ENCODE measurements around the gene STYXL2. TPM values are rescaled to one million over a fixed set of nuclear protein-coding genes. Genes with fewer than 3 reads are reported as not detected.

The STYXL2 gene
- total and polyA plus RNA-seq, 2 experiments from 2014 or later: 0.17 to 0.40 TPM

DNA sequence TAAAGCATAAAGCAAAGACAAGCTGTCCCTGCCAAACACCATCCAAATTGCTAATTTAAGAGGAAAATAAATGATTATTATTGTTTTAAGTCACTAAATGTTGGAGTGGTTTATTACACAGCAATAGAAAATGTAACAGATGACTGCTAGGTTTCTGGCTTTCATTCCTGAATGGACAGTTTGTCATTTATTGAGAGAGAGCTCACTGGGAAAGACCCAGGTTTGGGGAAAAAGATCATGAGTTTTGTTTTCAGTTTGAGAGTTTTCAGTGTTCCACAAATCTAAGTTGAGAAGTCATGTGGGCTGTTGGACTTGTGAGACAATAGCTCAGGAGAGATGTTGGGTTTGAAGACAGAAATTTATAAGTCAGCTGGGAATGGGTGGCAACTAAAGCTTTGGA is 9.1 kb upstream of the STYXL2 start:
- Histone ChIP-seq H3K4me2 (no peak overlapping the region), H3K36me3 (ENCODE audit: insufficient read depth) (no peaks in the 10 kb centered on the region), H3K27me3 (ENCODE audit: insufficient read depth) (no peaks in the 10 kb centered on the region), H3K9me2 (ENCODE audit: insufficient read depth) (peaks cover 2% of the 10 kb centered on the region; the same call in 1 of the 2 replicates), H3K27ac (ENCODE audit: low read depth) (no peak overlapping the region), H3F3A (replicated peaks; ENCODE audit: low read depth) (no peaks in the 10 kb centered on the region), H3K4me1 (ENCODE audit: insufficient read depth) (no peaks in the 10 kb centered on the region), H3K4me3 (no peak overlapping the region), H4K20me1 (replicated peaks; ENCODE audit: insufficient read depth) (no peaks in the 10 kb centered on the region), H2AFZ (no peak overlapping the region), H3K79me2 (replicated peaks; ENCODE audit: insufficient read depth) (no peaks in the 10 kb centered on the region)
- no peak for ATAC-seq
- Mint-ChIP-seq H3K9me3 (no peaks in the 10 kb centered on the region), H3K27ac (no peak overlapping the region), H3K36me3 (ENCODE audit: low read depth) (no peaks in the 10 kb centered on the region), H3K27me3 (ENCODE audit: insufficient read depth, low read depth, poor library complexity) (no peaks in the 10 kb centered on the region), H3K4me3 (no peak overlapping the region), H3K4me1 (peaks cover 2% of the 10 kb centered on the region; the same call in 1 of the 3 replicates)
- TF ChIP-seq POLR2AphosphoS5 (IDR thresholded peaks at IDR 0.05; ENCODE audit: low read depth) (no peak), ZNF114 (CRISPR knock-in tag; IDR thresholded peaks at IDR 0.05) (no peak), EZH2 (IDR thresholded peaks at IDR 0.05; ENCODE audit: low read depth, unreplicated experiment) (no peak), ZNF331 (CRISPR knock-in tag; IDR thresholded peaks at IDR 0.05; ENCODE audit: low read depth) (no peak), EZH2phosphoT487 (IDR thresholded peaks at IDR 0.05; ENCODE audit: unreplicated experiment) (no peak), JUNB (IDR thresholded peaks at IDR 0.05; ENCODE audit: unreplicated experiment) (no peak), CREB1 (CRISPR knock-in tag; IDR thresholded peaks at IDR 0.05; ENCODE audit: low read depth) (no peak), STAT1 (IDR thresholded peaks at IDR 0.05; ENCODE audit: unreplicated experiment) (no peak), NANOG (IDR thresholded peaks at IDR 0.05; ENCODE audit: borderline replicate concordance) (no peak)
- TF ChIP-seq, protein P1, sequence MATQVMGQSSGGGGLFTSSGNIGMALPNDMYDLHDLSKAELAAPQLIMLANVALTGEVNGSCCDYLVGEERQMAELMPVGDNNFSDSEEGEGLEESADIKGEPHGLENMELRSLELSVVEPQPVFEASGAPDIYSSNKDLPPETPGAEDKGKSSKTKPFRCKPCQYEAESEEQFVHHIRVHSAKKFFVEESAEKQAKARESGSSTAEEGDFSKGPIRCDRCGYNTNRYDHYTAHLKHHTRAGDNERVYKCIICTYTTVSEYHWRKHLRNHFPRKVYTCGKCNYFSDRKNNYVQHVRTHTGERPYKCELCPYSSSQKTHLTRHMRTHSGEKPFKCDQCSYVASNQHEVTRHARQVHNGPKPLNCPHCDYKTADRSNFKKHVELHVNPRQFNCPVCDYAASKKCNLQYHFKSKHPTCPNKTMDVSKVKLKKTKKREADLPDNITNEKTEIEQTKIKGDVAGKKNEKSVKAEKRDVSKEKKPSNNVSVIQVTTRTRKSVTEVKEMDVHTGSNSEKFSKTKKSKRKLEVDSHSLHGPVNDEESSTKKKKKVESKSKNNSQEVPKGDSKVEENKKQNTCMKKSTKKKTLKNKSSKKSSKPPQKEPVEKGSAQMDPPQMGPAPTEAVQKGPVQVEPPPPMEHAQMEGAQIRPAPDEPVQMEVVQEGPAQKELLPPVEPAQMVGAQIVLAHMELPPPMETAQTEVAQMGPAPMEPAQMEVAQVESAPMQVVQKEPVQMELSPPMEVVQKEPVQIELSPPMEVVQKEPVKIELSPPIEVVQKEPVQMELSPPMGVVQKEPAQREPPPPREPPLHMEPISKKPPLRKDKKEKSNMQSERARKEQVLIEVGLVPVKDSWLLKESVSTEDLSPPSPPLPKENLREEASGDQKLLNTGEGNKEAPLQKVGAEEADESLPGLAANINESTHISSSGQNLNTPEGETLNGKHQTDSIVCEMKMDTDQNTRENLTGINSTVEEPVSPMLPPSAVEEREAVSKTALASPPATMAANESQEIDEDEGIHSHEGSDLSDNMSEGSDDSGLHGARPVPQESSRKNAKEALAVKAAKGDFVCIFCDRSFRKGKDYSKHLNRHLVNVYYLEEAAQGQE (IDR thresholded peaks at IDR 0.05; ENCODE audit: unreplicated experiment): no peak
- TF ChIP-seq, protein P2, sequence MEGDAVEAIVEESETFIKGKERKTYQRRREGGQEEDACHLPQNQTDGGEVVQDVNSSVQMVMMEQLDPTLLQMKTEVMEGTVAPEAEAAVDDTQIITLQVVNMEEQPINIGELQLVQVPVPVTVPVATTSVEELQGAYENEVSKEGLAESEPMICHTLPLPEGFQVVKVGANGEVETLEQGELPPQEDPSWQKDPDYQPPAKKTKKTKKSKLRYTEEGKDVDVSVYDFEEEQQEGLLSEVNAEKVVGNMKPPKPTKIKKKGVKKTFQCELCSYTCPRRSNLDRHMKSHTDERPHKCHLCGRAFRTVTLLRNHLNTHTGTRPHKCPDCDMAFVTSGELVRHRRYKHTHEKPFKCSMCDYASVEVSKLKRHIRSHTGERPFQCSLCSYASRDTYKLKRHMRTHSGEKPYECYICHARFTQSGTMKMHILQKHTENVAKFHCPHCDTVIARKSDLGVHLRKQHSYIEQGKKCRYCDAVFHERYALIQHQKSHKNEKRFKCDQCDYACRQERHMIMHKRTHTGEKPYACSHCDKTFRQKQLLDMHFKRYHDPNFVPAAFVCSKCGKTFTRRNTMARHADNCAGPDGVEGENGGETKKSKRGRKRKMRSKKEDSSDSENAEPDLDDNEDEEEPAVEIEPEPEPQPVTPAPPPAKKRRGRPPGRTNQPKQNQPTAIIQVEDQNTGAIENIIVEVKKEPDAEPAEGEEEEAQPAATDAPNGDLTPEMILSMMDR (conservative IDR thresholded peaks at IDR 0.05; ENCODE audit: low read depth in 2 of 2): no peak
- TF ChIP-seq, protein P3, sequence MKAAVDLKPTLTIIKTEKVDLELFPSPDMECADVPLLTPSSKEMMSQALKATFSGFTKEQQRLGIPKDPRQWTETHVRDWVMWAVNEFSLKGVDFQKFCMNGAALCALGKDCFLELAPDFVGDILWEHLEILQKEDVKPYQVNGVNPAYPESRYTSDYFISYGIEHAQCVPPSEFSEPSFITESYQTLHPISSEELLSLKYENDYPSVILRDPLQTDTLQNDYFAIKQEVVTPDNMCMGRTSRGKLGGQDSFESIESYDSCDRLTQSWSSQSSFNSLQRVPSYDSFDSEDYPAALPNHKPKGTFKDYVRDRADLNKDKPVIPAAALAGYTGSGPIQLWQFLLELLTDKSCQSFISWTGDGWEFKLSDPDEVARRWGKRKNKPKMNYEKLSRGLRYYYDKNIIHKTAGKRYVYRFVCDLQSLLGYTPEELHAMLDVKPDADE (IDR thresholded peaks at IDR 0.05): no peak
- TF ChIP-seq, protein P4, sequence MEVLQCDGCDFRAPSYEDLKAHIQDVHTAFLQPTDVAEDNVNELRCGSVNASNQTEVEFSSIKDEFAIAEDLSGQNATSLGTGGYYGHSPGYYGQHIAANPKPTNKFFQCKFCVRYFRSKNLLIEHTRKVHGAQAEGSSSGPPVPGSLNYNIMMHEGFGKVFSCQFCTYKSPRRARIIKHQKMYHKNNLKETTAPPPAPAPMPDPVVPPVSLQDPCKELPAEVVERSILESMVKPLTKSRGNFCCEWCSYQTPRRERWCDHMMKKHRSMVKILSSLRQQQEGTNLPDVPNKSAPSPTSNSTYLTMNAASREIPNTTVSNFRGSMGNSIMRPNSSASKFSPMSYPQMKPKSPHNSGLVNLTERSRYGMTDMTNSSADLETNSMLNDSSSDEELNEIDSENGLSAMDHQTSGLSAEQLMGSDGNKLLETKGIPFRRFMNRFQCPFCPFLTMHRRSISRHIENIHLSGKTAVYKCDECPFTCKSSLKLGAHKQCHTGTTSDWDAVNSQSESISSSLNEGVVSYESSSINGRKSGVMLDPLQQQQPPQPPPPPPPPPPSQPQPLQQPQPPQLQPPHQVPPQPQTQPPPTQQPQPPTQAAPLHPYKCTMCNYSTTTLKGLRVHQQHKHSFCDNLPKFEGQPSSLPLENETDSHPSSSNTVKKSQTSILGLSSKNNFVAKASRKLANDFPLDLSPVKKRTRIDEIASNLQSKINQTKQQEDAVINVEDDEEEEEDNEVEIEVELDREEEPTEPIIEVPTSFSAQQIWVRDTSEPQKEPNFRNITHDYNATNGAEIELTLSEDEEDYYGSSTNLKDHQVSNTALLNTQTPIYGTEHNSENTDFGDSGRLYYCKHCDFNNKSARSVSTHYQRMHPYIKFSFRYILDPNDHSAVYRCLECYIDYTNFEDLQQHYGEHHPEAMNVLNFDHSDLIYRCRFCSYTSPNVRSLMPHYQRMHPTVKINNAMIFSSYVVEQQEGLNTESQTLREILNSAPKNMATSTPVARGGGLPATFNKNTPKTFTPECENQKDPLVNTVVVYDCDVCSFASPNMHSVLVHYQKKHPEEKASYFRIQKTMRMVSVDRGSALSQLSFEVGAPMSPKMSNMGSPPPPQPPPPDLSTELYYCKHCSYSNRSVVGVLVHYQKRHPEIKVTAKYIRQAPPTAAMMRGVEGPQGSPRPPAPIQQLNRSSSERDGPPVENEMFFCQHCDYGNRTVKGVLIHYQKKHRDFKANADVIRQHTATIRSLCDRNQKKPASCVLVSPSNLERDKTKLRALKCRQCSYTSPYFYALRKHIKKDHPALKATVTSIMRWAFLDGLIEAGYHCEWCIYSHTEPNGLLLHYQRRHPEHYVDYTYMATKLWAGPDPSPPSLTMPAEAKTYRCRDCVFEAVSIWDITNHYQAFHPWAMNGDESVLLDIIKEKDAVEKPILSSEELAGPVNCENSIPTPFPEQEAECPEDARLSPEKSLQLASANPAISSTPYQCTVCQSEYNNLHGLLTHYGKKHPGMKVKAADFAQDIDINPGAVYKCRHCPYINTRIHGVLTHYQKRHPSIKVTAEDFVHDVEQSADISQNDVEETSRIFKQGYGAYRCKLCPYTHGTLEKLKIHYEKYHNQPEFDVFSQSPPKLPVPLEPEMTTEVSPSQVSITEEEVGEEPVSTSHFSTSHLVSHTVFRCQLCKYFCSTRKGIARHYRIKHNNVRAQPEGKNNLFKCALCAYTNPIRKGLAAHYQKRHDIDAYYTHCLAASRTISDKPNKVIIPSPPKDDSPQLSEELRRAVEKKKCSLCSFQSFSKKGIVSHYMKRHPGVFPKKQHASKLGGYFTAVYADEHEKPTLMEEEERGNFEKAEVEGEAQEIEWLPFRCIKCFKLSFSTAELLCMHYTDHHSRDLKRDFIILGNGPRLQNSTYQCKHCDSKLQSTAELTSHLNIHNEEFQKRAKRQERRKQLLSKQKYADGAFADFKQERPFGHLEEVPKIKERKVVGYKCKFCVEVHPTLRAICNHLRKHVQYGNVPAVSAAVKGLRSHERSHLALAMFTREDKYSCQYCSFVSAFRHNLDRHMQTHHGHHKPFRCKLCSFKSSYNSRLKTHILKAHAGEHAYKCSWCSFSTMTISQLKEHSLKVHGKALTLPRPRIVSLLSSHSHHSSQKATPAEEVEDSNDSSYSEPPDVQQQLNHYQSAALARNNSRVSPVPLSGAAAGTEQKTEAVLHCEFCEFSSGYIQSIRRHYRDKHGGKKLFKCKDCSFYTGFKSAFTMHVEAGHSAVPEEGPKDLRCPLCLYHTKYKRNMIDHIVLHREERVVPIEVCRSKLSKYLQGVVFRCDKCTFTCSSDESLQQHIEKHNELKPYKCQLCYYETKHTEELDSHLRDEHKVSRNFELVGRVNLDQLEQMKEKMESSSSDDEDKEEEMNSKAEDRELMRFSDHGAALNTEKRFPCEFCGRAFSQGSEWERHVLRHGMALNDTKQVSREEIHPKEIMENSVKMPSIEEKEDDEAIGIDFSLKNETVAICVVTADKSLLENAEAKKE (CRISPR knock-in tag; IDR thresholded peaks at IDR 0.05): no peak
- DNase-seq (ENCODE audit: low spot score): no peak
